OCI-LY1 (cell line): ENCODE results near the gene MYMX.

Experiments used
- EZH2 ChIP-seq: fragments of 200-600 bp; sonication (generic), shearing (Covaris generic); IDR thresholded peaks from 2 replicates; pipeline ENCODE4 v1.8.0; 2017; ENCODE audit warnings: borderline replicate concordance, mixed run types, mild to moderate bottlenecking, antibody characterized with exemption, low read length, moderate library complexity, mixed read lengths
- TF ChIP-seq, protein P1 (sequence below): fragments of 200-600 bp; sonication (generic), shearing (Covaris generic); IDR thresholded peaks from 2 replicates; pipeline ENCODE4 v1.5.1; 2017; ENCODE audit warnings: mild to moderate bottlenecking, antibody characterized with exemption, low read length, moderate library complexity, mixed read lengths

DNA sequence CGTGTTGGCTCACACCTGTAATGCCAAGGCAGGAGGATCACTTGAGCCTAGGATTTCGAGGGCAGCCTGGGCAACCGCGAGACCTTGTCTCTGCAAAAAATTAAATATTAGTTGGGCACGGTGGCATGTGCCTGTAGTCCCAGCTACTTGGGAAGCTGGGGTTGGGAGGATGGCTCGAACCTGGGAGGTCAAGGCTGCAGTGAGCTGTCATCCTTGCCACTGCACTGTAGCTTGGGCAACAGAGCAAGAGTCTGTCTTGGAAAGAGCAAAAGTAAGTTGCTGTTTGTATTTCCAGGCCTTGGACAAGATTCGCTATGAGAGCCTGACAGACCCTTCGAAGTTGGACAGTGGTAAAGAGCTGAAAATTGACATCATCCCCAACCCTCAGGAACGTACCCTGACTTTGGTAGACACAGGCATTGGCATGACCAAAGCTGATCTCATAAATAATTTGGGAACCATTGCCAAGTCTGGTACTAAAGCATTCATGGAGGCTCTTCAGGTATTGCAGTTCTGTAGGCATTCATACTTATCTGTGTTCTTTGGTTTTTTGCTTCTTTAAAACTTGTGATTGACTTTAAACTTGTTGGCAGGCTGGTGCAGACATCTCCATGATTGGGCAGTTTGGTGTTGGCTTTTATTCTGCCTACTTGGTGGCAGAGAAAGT is 32.5 kb downstream of the MYMX start:
- TF ChIP-seq, protein P1, sequence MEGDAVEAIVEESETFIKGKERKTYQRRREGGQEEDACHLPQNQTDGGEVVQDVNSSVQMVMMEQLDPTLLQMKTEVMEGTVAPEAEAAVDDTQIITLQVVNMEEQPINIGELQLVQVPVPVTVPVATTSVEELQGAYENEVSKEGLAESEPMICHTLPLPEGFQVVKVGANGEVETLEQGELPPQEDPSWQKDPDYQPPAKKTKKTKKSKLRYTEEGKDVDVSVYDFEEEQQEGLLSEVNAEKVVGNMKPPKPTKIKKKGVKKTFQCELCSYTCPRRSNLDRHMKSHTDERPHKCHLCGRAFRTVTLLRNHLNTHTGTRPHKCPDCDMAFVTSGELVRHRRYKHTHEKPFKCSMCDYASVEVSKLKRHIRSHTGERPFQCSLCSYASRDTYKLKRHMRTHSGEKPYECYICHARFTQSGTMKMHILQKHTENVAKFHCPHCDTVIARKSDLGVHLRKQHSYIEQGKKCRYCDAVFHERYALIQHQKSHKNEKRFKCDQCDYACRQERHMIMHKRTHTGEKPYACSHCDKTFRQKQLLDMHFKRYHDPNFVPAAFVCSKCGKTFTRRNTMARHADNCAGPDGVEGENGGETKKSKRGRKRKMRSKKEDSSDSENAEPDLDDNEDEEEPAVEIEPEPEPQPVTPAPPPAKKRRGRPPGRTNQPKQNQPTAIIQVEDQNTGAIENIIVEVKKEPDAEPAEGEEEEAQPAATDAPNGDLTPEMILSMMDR, result no peak
- no peak for TF ChIP-seq EZH2
